ENCODE data around the gene PER3. TPM values are rescaled to one million over a fixed set of nuclear protein-coding genes. Genes with fewer than 3 reads are reported as not detected.

Gene PER3
- total RNA-seq (2016; rRNA removed; fragmentation: Illumina TruSeq; extraction: Trizol) (3.0 and 3.3 TPM in 2 replicates), polyA plus RNA-seq (2011; rRNA removed) (5.3 and 6.0 TPM in 2 replicates), polyA minus RNA-seq (2011; rRNA and poly(A)+ RNA removed; ENCODE audit: low replicate concordance) (2.5 and 9.5 TPM in 2 replicates), Bru-seq, nascent RNA (percentile 49 among the genes with signal in this experiment), BruChase-seq, experiment 1, labeled RNA remaining after a 6-hour chase (percentile 58 among the genes with signal in this experiment), BruChase-seq, experiment 2, labeled RNA remaining after a 2-hour chase (percentile 58 among the genes with signal in this experiment)
- total RNA-seq (2016; cell fraction: cytosol; rRNA removed; fragmentation: Illumina TruSeq; extraction: Trizol; ENCODE audit: low read depth), result 1.1 and 1.2 TPM in 2 replicates
- 2.8 and 3.0 TPM in 2 replicates for total RNA-seq (2016; cell fraction: insoluble cytoplasmic fraction; rRNA removed; fragmentation: Illumina TruSeq; extraction: Trizol)
- total RNA-seq (2016; cell fraction: membrane; rRNA removed; fragmentation: Illumina TruSeq; extraction: Trizol), result 2.3 and 3.0 TPM in 2 replicates
- 4.0 and 5.0 TPM in 2 replicates for total RNA-seq (2016; cell fraction: nucleus; rRNA removed; fragmentation: Illumina TruSeq; extraction: Trizol)
- 2.6 and 3.0 TPM in 2 replicates for polyA plus RNA-seq (2011; cell fraction: cytosol; rRNA removed)
- 6.4 and 8.2 TPM in 2 replicates for polyA plus RNA-seq (2011; cell fraction: nucleus; rRNA removed)
- 2.7 TPM in 2 replicates for polyA plus RNA-seq (2012)
- 0.69 and 0.78 TPM in 2 replicates for polyA plus RNA-seq (2016; cell fraction: cytosol; fragmentation: Illumina TruSeq; extraction: Trizol; ENCODE audit: low read depth)
- 2.9 and 3.3 TPM in 2 replicates for polyA plus RNA-seq (2016; cell fraction: insoluble cytoplasmic fraction; fragmentation: Illumina TruSeq; extraction: Trizol; ENCODE audit: low read depth)
- polyA plus RNA-seq (2016; cell fraction: membrane; fragmentation: Illumina TruSeq; extraction: Trizol; ENCODE audit: low read depth), result 1.3 and 1.5 TPM in 2 replicates
- polyA plus RNA-seq (2016; cell fraction: nucleus; fragmentation: Illumina TruSeq; extraction: Trizol; ENCODE audit: insufficient read depth, low read depth), result 8.9 and 10.2 TPM in 2 replicates
- 2.4 and 4.8 TPM in 2 replicates for polyA minus RNA-seq (2011; cell fraction: cytosol; rRNA and poly(A)+ RNA removed)
- polyA minus RNA-seq (2011; cell fraction: nucleus; rRNA and poly(A)+ RNA removed), result 11.1 and 12.4 TPM in 2 replicates
- long read RNA-seq, experiment 1, result 0 reads
- long read RNA-seq, experiment 2, result 0 reads

DNA sequence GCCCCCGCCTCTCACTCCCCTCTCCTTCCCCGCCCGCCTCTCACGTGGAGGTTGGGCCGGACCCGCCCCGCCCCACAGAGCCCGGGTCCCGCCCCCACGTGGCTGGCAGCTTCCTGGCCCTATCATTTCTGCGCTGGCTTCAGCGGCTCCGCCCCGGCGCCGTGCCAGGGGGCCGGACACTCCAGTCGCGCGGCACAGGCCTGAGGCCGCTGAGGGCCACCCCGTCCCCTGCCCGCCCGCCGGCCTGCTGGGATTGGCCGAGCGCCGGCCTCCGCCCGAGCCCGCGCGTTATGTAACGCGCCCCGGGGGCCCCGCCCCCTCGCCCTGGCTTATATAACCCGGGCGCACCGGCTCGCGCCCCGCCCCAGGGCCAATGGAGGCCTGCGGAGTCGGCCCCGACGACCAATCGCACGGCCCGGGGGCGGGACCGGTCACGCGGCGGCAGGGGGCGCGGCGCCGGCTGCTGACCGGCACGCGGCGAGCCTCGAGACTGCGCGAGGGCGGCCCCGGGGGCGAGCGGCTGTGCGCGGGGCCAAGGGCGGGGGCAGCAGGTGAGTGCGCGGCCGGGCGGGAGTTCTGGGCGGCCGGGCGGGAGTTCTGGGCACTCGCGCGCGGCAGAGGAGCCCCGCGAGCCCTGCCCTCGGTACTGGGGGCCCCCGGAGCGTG is at the start of gene PER3:
TSS of gene PER3 (plus strand) at position 466 of the 666 bp plus-strand sequence. CDS start 587 bp downstream, outside the sequence.
- CTCF ChIA-PET (ENCODE audit: low intra/inter-chr PET ratio, low total read pairs), result no interaction called here
- POLR2A ChIA-PET, result interaction anchor here (1.0 kb wide), 1 partner anchor 13 kb away, joined by 4 read pairs; the partner anchor contains the start of gene VAMP3
- peak within 1 kb of the TSS; percentile 60 to 68 (median 64); a peak in 5 of 6 replicates for H3K4me3 ChIP-seq (replicated peaks in 1 of 3; ENCODE audit: insufficient read depth in 1 of 3, low read depth in 2 of 3, low read length in 3 of 3)
- peak within 1 kb of the TSS; percentile 75 for H3K4me2 ChIP-seq (ENCODE audit: low read depth, low read length)
- ATAC-seq (peak; percentile 99), FAIRE-seq (no peak), DNase-seq (ENCODE audit: low spot score) (peak; percentile 87)
- 48% methylated on average over 43 of the region's 90 CpGs for WGBS (ENCODE audit: low lambda C conversion rate)
- no peaks in the 10 kb centered on the region for H3K79me2 ChIP-seq (ENCODE audit: insufficient read depth, low read length)
- H3K4me1 ChIP-seq (ENCODE audit: insufficient read depth, low read length), result peaks cover 17% of the 10 kb centered on the region
- no peaks in the 10 kb centered on the region for H3K27me3 ChIP-seq (ENCODE audit: control insufficient read depth in 1 of 2, insufficient read depth in 2 of 2, low read length in 2 of 2)
- no TSS peak for BruUV-seq (replicated peaks)
- peaks cover 4 to 19% of the 10 kb centered on the region in 2 experiments; a peak in 3 of 5 replicates for H3K36me3 ChIP-seq (replicated peaks in 1 of 2; ENCODE audit: control insufficient read depth in 1 of 2, insufficient read depth in 2 of 2, low read length in 2 of 2)
- no peak within 1 kb of the TSS for H2AFZ ChIP-seq (ENCODE audit: low read length)
- in situ Hi-C loops (cut with HindIII; ENCODE audit: extremely low pct_ligation_motif_present, low pct_unique_long_range_greater_than_20kb), result no loop called here
- H3K9me3 ChIP-seq (ENCODE audit: low read length), result no peaks in the 10 kb centered on the region
- H3K9ac ChIP-seq (ENCODE audit: insufficient read depth, low read depth, low read length), result peak within 1 kb of the TSS; percentile 39; the same call in 1 of the 2 replicates
- peak within 1 kb of the TSS; percentile 52 for H3K27ac ChIP-seq (ENCODE audit: extremely low read length, insufficient read depth, low read length)
- H4K20me1 ChIP-seq (ENCODE audit: insufficient read depth, low read length), result no peaks in the 10 kb centered on the region
- intact Hi-C loops (cut with micrococcal nuclease; ENCODE audit: unreplicated experiment), result no loop called here
- TF ChIP-seq ZNF746 (CRISPR knock-in tag; IDR thresholded peaks at IDR 0.05), result no peak
- TF ChIP-seq MXD1 (CRISPR knock-in tag; IDR thresholded peaks at IDR 0.05), result no peak
- TF ChIP-seq KLF16 (CRISPR knock-in tag; IDR thresholded peaks at IDR 0.05), result peak in 1 of 2 experiments; percentile 8; a peak in 1 of 4 replicates
- TF ChIP-seq, protein P1, sequence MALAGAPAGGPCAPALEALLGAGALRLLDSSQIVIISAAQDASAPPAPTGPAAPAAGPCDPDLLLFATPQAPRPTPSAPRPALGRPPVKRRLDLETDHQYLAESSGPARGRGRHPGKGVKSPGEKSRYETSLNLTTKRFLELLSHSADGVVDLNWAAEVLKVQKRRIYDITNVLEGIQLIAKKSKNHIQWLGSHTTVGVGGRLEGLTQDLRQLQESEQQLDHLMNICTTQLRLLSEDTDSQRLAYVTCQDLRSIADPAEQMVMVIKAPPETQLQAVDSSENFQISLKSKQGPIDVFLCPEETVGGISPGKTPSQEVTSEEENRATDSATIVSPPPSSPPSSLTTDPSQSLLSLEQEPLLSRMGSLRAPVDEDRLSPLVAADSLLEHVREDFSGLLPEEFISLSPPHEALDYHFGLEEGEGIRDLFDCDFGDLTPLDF (CRISPR knock-in tag; IDR thresholded peaks at IDR 0.05), result no peak
- no peak for TF ChIP-seq GTF3A (CRISPR knock-in tag; conservative IDR thresholded peaks at IDR 0.05)
- TF ChIP-seq AHR (CRISPR knock-in tag; IDR thresholded peaks at IDR 0.05), result no peak
- TF ChIP-seq ZFP90 (CRISPR knock-in tag; IDR thresholded peaks at IDR 0.05; ENCODE audit: borderline replicate concordance), result no peak
- TF ChIP-seq, protein P2, sequence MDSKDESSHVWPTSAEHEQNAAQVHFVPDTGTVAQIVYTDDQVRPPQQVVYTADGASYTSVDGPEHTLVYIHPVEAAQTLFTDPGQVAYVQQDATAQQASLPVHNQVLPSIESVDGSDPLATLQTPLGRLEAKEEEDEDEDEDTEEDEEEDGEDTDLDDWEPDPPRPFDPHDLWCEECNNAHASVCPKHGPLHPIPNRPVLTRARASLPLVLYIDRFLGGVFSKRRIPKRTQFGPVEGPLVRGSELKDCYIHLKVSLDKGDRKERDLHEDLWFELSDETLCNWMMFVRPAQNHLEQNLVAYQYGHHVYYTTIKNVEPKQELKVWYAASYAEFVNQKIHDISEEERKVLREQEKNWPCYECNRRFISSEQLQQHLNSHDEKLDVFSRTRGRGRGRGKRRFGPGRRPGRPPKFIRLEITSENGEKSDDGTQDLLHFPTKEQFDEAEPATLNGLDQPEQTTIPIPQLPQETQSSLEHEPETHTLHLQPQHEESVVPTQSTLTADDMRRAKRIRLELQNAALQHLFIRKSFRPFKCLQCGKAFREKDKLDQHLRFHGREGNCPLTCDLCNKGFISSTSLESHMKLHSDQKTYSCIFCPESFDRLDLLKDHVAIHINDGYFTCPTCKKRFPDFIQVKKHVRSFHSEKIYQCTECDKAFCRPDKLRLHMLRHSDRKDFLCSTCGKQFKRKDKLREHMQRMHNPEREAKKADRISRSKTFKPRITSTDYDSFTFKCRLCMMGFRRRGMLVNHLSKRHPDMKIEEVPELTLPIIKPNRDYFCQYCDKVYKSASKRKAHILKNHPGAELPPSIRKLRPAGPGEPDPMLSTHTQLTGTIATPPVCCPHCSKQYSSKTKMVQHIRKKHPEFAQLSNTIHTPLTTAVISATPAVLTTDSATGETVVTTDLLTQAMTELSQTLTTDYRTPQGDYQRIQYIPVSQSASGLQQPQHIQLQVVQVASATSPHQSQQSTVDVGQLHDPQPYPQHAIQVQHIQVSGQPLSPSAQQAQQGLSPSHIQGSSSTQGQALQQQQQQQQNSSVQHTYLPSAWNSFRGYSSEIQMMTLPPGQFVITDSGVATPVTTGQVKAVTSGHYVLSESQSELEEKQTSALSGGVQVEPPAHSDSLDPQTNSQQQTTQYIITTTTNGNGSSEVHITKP (CRISPR knock-in tag; IDR thresholded peaks at IDR 0.05; ENCODE audit: low read depth), result no peak
